ENCODE results near the gene WFDC8.

- TF ChIP-seq CTCF (IDR thresholded peaks at IDR 0.05): no peak
- TF ChIP-seq POLR2A (IDR thresholded peaks at IDR 0.05): no peak
These were observed 40.8 kb downstream of the WFDC8 start for GRCh38 chr20:45538209-45538799.

Measured in testis (tissue), 2 donors.